Psoas muscle (tissue), 8 donors: ENCODE measurements around the gene RBM20. TPM values are rescaled to one million over a fixed set of nuclear protein-coding genes. Genes with fewer than 3 reads are reported as not detected.

Source experiments
- ATAC-seq, 4 donors: fragments of 200-7000 bp; cut with Tn5 transposase; one replicate each; pipeline ENCODE4 v1.9.1; 2020; ENCODE audit warnings: moderate library complexity in 3 of 4, mild to moderate bottlenecking in 2 of 4
- DNase-seq, 2 donors: peaks; one replicate each; pipeline ENCODE4 v3.0.0-alpha.2; 2020
- H3K27ac ChIP-seq: fragments of 200-600 bp; one replicate; pipeline ENCODE4 v1.8.0; 2022
- H3K27me3 ChIP-seq, 3 donors: fragments of 200-600 bp in 1 of 3; one replicate each; pipeline versions ENCODE4 v1.6.1 to v1.8.0; 2013 to 2022; ENCODE audit warnings: low read length in 2 of 3, mild to moderate bottlenecking in 2 of 3, moderate library complexity in 1 of 3; ENCODE audit not compliant: insufficient read depth in 3 of 3
- H3K36me3 ChIP-seq, 2 donors: fragments of 200-600 bp in 1 of 2; one replicate each; pipeline versions ENCODE4 v1.6.1 to v1.8.0; 2013 to 2022; ENCODE audit warnings: low read depth in 1 of 2, mild to moderate bottlenecking in 1 of 2, moderate library complexity in 1 of 2; ENCODE audit not compliant: insufficient read depth in 1 of 2
- H3K4me1 ChIP-seq: fragments of 200-600 bp; one replicate; pipeline ENCODE4 v1.8.0; 2022
- H3K4me3 ChIP-seq: fragments of 200-600 bp; one replicate; pipeline ENCODE4 v1.8.0; 2022; ENCODE audit warnings: mild to moderate bottlenecking
- H3K9me3 ChIP-seq: fragments of 200-600 bp; one replicate; pipeline ENCODE4 v1.8.0; 2022
- CTCF ChIP-seq: fragments of 200-600 bp; IDR thresholded peaks from one replicate; pipeline ENCODE4 v1.8.0; 2022; ENCODE audit warnings: antibody characterized with exemption
- WGBS, 3 donors: extraction: QIAGEN DNeasy Blood & Tissue Kit; methylation state at CpG; one replicate each; pipeline versions ENCODE4 v1.1.6 to v1.1.7; 2013; 5-methylcytosine and 5-hydroxymethylcytosine counted together
- intact Hi-C, 2 donors: fragments of 100-400 bp; cut with DNase I; formaldehyde crosslinking; loops; one replicate each; pipeline versions ENCODE4 v1.11.0 to v1.14.2; 2022
- polyA plus RNA-seq, 3 donors: library from polyadenylated mRNA; stranded (reverse); fragments of 200-250 nt; gene quantifications; one replicate each; pipeline ENCODE4 v1.2.3, GENCODE V29; 2013
- total RNA-seq, 4 donors: library from RNA; stranded (reverse); fragmentation: NEBNext Ultra II Directional in 2 of 4; extraction: Animal tissue kit (Norgen Biotek cat#: 25700) in 2 of 4; gene quantifications; one replicate each; pipeline versions ENCODE4 v1.2.1 to v1.2.4, GENCODE V29; 2021 to 2023
- donor health status: healthy with polysubstance abuse.
- donor health status: DM: no; HTN: no; CAD: no; lungs with moderate emphysema.
- donor health status: Bipolar disorder and iron deficiency.
- donor health status: healthy.
- donor health status: DM: yes; HTN: yes; CAD: no.
- donor health status: DM: no; HTN: no; CAD: no.
- donor health status: DM: no; HTN: no; CAD: no.
- donor health status: DM: yes; HTN: yes; CAD: no.

Gene RBM20
- total and polyA plus RNA-seq, 7 donors = 1.6 to 48.8 (median 14.2) TPM

- TF ChIP-seq CTCF = no peak
- Histone ChIP-seq H3K4me1 (peaks cover 6% of the 10 kb centered on the region), H3K9me3 (no peaks in the 10 kb centered on the region), H3K27ac (no peak overlapping the region), H3K4me3 (no peak overlapping the region), H3K27me3 (no peaks in the 10 kb centered on the region), H3K36me3 (peaks cover 0 to 26% of the 10 kb centered on the region in 2 donors)
- WGBS, 3 donors = 79 to 88% (median 82%) methylated on average over 3 of the region's 3 CpGs
- ATAC-seq = peak in 1 of 4 donors; percentile 6
- intact Hi-C loops = no loop called here
- DNase-seq = peak in 1 of 2 donors; percentile 28
Measured at GRCh38 chr10:110840923-110841428, 196.8 kb downstream of the RBM20 start.

DNA sequence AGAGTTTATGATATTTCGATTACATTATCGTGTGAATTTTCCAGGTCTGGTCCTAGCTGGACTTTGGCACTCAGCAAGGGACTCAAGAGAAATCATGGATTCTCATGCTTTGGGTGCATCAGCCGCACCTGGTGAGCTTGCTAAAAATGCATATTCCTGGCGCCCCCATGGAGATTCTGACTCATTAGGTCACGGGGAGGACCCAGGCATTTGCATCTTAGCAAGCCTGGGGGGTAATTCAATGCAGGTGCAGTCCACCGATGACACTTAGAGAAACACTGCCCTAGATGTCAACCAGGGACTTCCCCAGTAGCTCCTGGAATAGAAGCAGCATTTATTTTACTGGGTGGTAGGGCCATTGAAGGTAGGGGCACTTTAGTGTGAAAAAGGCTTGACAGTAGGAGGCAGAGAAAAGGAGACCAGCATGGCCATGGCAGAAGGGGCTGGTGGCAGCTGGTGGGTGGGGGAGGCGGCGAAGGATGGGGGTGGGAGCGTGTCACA lies 197.7 kb downstream of the RBM20 start:
- H3K27ac ChIP-seq = no peak overlapping the region
- H3K36me3 ChIP-seq = peaks cover 0 to 21% of the 10 kb centered on the region in 2 donors
- intact Hi-C loops = no loop called here
- H3K9me3 ChIP-seq = no peaks in the 10 kb centered on the region
- TF ChIP-seq CTCF = no peak
- ATAC-seq (no peak), DNase-seq (no peak)
- no peaks in the 10 kb centered on the region for H3K27me3 ChIP-seq
- WGBS, 3 donors = 89 to 94% (median 92%) methylated on average over 9 of the region's 9 CpGs
- no peak overlapping the region for H3K4me3 ChIP-seq
- peaks cover 5% of the 10 kb centered on the region for H3K4me1 ChIP-seq

DNA sequence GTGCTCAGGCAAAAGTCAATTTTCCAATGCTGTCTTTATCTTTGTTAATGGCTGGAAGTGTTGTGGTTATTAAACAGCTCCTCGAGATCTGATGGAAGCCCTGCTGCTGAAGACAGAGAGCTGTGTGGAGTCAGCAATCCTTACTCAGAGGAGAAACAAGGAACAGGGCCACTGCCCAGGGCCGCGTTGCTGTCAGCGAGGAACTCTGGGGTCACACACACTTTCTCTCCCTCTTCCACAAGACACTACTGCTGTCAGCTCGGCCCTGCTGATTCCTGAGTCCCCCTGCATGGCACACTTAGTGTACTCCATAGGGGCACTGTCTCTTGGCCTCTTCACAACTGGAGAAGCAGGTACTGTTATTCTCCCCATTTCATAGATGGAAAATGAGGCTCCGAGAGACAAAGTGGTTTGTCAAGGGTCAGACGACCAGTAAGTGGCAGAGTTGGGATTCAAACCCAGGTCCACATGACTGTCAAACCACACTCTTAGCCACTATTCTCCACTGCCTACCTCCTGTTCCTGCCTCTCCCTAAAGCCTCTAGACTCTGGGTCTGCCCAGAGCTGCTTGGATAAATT lies 198.3 kb downstream of the RBM20 start:
- no peak overlapping the region for H3K4me3 ChIP-seq
- no peak for TF ChIP-seq CTCF
- DNase-seq (no peak), ATAC-seq (no peak)
- no peaks in the 10 kb centered on the region for H3K9me3 ChIP-seq
- intact Hi-C loops = no loop called here
- no peaks in the 10 kb centered on the region for H3K4me1 ChIP-seq
- H3K27me3 ChIP-seq = no peaks in the 10 kb centered on the region
- WGBS, 3 donors = 69 to 83% (median 74%) methylated on average over 7 of the region's 7 CpGs
- H3K27ac ChIP-seq = no peak overlapping the region
- peaks cover 0 to 21% of the 10 kb centered on the region in 2 donors for H3K36me3 ChIP-seq

GRCh38 chr10:110843031-110843430 lies 198.9 kb downstream of the RBM20 start:
- intact Hi-C loops = no loop called here
- Histone ChIP-seq H3K4me3 (no peak overlapping the region), H3K9me3 (no peaks in the 10 kb centered on the region), H3K27me3 (no peaks in the 10 kb centered on the region), H3K4me1 (no peaks in the 10 kb centered on the region), H3K36me3 (peaks cover 0 to 19% of the 10 kb centered on the region in 2 donors), H3K27ac (no peak overlapping the region)
- DNase-seq (no peak), ATAC-seq (no peak)
- WGBS, 3 donors = 25 to 49% (median 39%) methylated on average over 2 of the region's 2 CpGs
- no peak for TF ChIP-seq CTCF
